ENCODE data around the gene WWOX.

GRCh38 chr16:78552106-78552675 lies 452.7 kb downstream of the WWOX start:
- TF ChIP-seq CSRNP3 (CRISPR knock-in tag; IDR thresholded peaks at IDR 0.05) (no peak), ZNF565 (CRISPR knock-in tag; conservative IDR thresholded peaks at IDR 0.05; ENCODE audit: low read depth) (no peak), PATZ1 (CRISPR knock-in tag; IDR thresholded peaks at IDR 0.05; ENCODE audit: borderline replicate concordance) (no peak), POU6F1 (CRISPR knock-in tag; IDR thresholded peaks at IDR 0.05; ENCODE audit: borderline replicate concordance, low read depth) (no peak), RARB (CRISPR knock-in tag; IDR thresholded peaks at IDR 0.05) (no peak), ZNF8 (CRISPR knock-in tag; IDR thresholded peaks at IDR 0.05) (no peak), GLIS3 (CRISPR knock-in tag; IDR thresholded peaks at IDR 0.05) (no peak), ZFP30 (CRISPR knock-in tag; IDR thresholded peaks at IDR 0.05) (no peak), ZFP3 (CRISPR knock-in tag; IDR thresholded peaks at IDR 0.05) (no peak), TSHZ2 (CRISPR knock-in tag; IDR thresholded peaks at IDR 0.05) (no peak)

Measured in SK-N-SH treated with all-trans-retinoic acid at 6 μM for 48 hours (cell line).